Sciatic nerve (tissue), 2 donors: ENCODE results near the gene ZDHHC14. TPM values are rescaled to one million over a fixed set of nuclear protein-coding genes. Genes with fewer than 3 reads are reported as not detected.
A peak's percentile ranks its signal among the peaks of the same experiment; 100 is the strongest.
"Not testable (repeated sequence)": the region's sequence is repeated elsewhere in the genome, so short reads cannot be mapped to it uniquely, and the experiment has no call there.

Experiments
- ATAC-seq: fragments of 200-7000 bp; cut with Tn5 transposase; one replicate; pipeline ENCODE4 v1.9.1; 2020; ENCODE audit warnings: mild to moderate bottlenecking, moderate library complexity
- DNase-seq: peaks from one replicate; pipeline ENCODE4 v3.0.0-alpha.2; 2020; ENCODE audit warnings: low spot score
- intact Hi-C: fragments of 100-400 bp; cut with DNase I; formaldehyde crosslinking; loops from one replicate; pipeline ENCODE4 v1.14.2; 2022
- total RNA-seq: library from RNA; stranded (reverse); fragmentation: NEBNext Ultra II Directional; extraction: Animal tissue kit (Norgen Biotek cat#: 25700); gene quantifications from one replicate; pipeline ENCODE4 v1.2.1, GENCODE V29; 2021
- donor health status: DM: no; HTN: no; CAD: no.
- donor health status: DM: no; HTN: no; CAD: no.

The ZDHHC14 gene
- total RNA-seq, 1 donor from 2014 or later, result 19.1 TPM

DNA sequence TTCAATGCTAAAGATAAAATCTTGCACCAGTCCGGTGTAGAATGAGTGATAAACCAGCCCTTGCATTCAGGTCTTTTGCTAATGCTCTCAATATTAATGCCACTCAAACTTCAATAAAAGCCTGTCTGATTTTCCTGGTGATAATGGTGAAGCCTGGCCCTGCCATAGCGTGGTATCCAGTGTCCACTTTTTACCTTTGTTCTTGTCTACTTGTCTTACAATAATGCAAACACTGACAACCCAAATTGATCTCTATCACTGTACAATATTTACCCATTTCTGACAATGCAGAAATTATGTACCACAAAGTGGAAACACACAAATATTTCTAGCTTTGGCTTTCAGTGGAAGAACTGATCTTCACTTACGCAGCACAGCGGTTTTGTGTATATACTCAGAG lies 189.1 kb downstream of the ZDHHC14 start:
- intact Hi-C loops, result no loop called here
- DNase-seq (no peak), ATAC-seq (no peak)

DNA sequence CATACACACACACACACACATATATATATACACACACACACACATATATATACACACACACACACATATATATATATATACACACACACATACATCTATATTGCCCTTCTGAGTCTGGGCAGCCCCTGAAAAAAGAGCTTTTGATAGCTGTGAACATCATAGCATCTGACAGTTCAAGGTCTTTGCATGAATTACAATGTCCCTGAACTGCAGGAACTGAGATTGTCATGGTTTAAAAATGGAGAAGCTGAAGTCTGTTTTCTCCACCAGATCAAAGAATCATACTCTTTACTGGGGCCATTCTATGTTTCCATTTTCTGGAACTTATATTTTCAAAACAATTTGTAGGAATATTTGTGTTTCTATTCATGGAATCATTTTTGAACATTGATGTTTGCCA lies 189.8 kb downstream of the ZDHHC14 start:
- intact Hi-C loops, result no loop called here
- ATAC-seq, result no peak
- DNase-seq, result no peak

DNA sequence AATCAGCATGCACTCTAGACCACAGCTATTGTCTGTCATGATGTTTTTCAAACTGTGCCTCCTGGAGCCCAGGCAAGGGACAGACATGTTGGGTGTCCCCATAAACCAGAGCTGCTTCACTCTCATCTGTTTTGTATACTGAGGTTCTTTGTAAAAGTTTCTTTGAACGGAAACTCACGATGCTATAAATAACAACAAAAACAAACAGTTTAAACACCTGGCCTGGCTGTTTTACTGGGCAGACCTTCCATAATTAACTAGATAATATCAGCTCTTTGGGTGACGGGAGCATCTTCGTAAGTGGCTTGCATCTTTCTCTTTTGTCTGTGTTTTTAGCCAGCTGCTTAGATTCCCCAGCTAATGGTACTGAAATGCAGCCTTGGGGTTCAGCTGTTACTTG lies 190.3 kb downstream of the ZDHHC14 start:
- ATAC-seq (no peak), DNase-seq (no peak)
- intact Hi-C loops, result no loop called here

DNA sequence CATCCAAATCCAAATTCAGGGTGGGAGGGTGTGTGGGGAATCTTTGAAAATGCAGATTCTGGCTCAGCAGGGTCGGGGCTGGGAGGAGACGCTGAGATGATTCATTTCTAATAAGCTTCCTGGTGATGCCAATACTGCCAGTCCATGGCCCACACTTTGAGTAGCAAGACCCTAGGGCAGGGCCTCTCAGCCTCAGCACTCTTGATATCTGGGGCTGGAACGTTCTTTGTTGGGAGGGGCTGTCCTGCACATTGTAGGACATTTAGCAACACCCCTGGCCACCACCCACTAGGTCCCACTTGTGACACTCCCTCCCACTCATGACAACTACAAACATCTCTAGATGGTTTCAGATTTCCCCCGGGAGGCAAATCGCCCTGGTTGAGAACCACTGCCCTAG lies 191.0 kb downstream of the ZDHHC14 start:
- DNase-seq (no peak), ATAC-seq (no peak)
- intact Hi-C loops, result no loop called here

DNA sequence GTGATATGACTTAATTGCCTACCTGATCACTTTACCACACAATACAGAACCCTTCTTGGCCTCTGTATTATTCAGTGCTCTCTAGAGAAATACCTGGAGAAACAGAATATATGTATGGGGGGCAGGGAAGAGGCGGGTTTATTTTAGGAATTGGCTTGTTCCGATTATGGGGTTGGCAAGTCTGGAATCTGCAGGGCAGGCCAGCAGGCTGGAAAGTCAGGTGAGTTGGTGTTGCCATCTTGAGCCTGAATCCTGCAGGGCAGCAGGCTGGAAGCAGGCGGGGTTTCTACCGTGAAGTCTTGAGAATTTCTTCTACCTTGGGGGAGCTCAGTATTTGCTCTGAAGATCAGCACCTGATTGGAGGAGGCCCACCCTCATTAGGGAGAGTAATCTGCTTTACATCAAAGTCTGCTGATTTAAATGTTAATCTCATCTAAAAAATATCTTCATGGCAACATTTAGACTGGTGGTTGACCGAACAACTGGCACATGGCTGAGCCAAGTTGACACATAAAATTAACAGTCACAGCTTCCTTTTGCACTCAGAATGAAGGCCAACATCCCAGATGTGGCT lies 193.9 kb downstream of the ZDHHC14 start:
- ATAC-seq (no peak), DNase-seq (no peak)
- intact Hi-C loops, result no loop called here

DNA sequence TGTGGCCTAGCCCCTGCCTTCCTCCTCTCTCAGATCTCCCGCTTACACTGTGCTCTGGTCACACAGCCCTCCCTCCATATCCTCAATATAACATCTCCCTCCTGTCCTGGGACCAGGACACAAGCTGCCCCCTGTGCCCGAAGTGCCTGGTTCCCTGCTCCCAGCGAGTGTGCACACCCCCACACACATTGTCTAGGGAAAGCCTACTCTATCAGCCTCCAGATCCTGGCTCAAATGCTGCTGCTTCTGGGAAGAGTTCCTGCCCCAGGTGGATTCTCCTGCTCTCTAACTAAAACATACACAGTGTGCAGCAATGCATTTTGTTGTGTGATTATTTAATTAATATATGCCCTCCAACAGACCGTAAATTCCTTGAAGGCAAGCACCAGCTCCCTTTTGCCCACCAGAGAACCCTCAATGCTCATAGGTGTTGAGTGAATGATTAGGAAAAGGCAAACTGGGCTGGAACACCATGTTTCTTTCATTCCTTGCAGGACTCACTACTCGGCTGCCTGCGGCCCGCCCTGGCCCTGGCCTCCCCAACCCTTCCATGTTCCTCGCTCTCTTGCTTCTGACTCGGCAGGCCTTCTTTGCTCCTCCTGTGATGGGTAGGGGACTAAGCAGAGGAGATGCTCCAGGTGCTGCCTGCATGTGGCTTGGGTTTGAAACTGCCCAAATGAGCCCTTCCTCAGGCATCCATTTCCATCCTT lies 194.6 kb downstream of the ZDHHC14 start:
- ATAC-seq (no peak), DNase-seq (no peak)
- intact Hi-C loops, result no loop called here

DNA sequence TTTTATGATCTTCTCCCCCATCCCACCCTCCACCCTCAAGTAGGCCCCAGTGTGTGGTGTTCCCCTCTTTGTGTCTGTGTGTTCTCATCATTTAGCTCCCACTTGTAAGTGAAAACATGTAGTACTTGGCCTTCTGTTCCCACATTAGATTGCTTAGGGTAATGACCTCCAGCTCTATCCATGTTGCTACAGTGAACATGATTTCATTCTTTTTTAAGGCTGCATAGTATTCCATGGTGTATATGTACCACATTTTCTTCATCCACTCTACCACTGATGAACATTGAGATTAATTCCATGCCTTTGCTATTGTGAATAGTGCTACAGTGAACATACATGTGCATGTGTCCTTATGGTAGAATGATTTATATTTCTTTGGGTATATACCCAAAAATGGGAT lies 196.0 kb downstream of the ZDHHC14 start:
- intact Hi-C loops, ATAC-seq, DNase-seq: not testable (repeated sequence)

DNA sequence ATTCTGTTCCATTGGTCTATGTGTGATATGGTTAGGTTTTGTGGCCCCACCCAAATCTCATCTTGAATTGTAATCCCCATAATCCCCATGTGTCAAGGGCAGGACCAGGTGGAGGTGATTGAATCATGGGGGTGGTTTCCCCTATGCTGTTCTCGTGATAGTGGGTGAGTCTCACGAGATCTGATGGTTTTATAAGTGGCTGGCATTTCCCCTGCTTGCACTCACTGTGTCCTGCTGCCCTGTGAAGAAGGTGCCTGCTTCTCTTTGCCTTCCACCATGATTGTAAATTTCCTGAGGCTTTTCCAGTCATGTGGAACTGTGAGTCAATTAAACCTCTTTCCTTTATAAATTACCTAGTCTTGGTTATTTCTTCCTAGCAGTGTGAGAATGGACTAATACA lies 197.5 kb downstream of the ZDHHC14 start:
- DNase-seq, intact Hi-C loops, ATAC-seq: not testable (repeated sequence)

DNA sequence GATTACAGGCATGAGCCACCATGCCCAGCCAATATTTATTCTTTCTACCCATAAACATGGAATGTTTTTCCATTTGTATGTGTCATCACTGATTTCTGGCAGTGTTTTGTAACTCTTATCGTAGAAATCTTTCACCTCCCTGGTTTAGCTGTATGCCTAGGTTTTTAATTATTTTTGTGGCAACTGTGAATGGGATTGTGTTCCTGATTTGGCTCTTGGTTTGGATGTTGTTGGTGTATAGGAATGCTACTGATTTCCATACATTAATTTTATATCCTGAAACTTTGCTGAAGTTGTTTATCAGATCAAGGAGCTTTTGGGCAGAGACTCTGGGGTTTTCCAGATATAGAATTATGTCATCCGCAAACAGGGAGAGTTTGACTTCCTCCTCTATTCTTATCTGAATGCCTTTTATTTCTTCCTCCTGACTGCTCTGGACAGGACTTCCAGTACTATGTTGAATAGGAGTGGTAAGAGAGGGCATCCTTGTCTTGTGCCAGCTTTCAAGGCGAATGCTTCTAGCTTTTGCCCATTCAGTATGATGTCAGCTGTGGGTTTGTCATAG lies 198.6 kb downstream of the ZDHHC14 start:
- DNase-seq (no peak), ATAC-seq (no peak)
- intact Hi-C loops, result no loop called here

DNA sequence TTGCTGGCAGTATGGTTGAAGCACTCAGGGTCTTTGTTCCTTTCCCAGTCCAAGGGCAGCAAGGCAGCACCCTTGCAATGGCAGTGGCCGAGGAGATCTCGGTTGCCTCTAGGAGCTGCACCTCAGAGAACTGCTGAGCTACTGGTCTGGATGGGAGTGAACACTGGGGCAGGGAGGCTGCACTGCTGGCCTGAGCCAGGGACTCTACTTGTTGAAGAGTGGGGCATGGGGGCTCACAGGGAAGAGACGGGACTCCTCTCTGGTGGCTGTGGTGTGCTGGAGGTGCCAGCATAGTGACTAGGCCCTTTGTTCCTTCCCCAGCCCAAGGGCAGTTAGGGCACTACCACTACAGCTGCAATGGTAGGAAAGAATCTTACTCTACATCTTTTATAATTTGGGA lies 203.0 kb downstream of the ZDHHC14 start:
- ATAC-seq, result no peak
- DNase-seq, result no peak
- intact Hi-C loops, result no loop called here

DNA sequence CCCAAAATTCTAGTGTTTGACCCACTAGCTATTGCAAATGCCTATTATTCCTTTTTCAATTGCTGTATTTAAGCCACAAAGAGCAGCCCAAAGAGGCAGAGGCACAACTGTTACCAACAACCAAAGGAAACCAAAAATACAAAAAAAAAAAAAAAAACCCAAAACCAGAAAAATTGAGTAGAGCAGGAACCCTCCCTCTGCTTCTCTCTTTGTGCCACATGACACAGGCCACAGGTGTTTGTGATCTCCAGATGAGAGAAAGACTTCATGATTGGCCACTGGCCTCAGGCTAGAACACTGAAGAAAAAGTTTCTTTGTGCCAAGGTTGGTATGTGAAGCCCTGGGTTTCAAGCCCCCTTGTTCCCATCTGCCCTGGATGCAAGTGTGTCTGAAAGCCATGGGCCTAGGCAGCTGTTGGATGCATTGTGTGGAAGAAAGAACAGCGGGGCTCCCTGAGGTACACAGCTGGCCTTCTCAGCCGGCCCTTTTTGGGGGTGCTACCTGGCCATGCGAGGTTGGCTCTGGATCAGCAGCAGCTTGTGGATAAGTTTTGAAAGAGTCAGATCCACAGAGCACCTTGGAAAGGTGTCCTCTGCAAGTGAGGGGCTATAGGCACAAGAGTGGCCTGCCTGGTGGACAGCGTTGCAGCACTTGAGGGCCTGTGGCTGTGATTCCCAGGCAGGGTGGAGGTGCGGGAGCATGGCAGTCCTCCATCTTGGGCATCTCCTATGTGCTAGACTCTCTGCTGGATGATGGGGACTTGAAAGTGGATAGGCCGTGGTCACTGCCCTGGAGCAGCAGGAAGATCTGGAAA lies 204.5 kb downstream of the ZDHHC14 start:
- ATAC-seq (no peak), DNase-seq (no peak)
- intact Hi-C loops, result no loop called here

DNA sequence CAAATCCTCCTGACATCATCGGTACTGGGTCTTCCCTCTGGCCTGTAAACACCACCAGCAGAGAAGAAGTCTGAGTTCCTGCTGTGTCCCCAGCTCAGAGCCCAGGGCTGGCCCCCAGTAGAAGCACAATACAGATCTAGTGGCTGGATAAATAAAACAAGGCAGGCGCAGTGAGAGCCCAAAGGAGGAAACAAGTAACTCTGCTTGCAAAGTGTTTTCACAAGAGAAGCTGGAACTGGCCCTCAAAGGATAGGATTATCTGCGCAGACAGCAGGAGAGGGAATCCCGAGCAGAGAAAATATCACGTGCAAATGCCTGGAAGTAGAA lies 205.1 kb downstream of the ZDHHC14 start:
- intact Hi-C loops, result no loop called here
- DNase-seq, result no peak
- ATAC-seq, result no peak

DNA sequence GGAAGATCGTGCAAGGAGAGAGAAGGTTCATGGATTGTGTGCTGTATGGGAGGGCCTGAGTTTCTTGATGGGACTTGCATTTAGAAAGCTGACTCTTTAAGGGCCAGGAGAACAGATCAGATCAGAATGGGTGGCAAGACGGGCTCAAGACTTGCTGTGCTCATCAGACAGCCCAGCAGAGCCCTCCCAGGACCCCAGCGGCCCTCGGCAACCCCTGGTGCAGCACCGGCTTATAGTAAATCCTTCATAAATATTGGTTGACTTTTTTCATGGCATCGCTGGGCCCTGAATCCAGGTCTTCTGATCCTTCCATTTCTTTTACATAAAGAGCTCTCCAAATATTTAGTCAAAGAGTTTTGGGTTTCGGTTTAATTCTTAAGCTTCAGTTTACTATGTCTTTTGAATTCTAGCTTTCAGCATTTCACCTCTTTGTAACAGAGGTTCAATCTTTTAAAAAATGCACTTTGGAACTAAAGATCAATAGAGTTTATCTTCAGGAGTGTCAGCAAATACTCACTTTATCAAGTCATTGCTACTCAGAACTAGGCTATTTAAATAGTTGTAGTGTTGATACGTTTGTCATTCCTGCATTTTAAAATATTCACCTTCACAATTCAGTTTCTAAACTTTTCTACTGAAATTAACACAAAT lies 205.6 kb downstream of the ZDHHC14 start:
- ATAC-seq, result no peak
- no peak for DNase-seq
- intact Hi-C loops, result no loop called here

DNA sequence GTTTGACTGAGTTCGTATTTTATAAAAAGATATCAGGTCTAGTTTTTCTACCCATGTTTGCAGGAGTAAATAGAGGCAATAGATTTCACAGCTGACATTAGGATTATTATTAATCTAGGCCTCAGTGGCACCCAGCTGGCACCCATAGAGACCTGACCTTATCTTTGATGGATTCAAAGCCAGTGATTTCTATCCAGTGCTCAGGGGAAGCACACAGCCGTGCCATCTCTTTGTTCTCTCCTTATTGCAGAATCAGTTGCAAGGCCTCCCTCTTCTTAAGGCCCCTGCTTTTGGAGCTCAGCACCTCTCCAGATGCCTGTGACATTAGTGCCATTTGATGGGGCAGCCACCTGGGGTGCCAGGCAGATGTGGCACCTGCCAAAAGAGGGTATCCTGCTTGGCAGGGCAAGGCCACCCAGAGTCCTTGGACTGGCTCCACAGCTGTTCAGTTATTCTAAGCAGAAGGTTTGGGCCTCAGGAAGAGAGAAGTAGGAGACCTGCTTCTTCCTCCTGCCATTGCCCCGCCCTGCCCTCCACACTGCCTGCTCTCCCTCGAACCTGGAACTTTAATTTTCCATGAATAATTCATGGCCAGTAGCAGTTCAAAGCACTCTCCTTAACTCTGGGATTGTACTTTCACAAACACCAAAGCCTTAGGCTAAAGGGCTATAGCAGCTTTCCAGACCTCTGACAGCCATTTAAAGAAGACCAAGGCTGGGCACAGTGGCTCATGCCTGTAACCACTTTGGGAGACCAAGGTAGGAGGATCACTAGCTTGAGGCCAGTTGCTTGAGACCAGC lies 206.3 kb downstream of the ZDHHC14 start:
- DNase-seq (no peak), ATAC-seq (no peak)
- intact Hi-C loops, result no loop called here

DNA sequence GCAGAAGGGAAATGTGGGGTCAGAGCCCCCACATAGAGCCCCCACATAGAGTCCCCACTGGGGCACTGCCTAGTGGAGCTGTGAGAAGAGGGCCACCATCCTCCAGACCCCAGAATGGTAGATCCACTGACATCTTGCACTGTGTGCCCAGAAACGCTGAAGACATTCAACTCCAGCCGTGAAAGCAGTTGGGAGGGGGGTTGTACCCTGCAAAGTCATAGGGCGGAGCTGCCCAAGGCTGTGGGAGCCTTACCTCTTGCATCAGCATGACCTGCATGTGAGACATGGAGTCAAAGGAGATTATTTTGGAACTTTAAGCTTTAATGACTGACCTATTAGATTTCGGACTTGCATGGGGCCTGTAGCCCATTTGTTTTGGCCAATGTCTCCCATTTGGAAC lies 209.7 kb downstream of the ZDHHC14 start:
- intact Hi-C loops, DNase-seq, ATAC-seq: not testable (repeated sequence)

DNA sequence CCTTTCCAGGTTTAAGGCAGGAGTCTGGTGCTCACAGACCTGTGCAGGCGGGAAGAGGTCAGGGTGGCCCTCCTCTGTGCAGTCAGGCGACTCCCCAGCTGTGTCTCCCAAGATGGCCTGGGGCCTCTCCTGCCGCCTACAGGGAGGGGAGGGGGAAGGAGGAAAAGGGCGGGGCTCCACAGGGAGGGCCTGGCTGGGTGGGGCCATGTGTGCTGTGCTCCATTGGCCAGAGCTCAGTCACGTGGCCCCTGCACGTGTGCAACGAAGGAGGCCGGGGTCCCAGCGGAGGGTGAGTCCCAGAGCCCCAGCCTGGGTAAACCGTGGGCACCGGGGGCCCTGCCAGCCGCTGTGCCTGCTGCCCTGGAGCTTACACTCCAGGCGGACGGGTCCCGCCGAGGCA lies 211.6 kb downstream of the ZDHHC14 start:
- intact Hi-C loops, result no loop called here
- no peak for DNase-seq
- ATAC-seq, result peak; percentile 28

DNA sequence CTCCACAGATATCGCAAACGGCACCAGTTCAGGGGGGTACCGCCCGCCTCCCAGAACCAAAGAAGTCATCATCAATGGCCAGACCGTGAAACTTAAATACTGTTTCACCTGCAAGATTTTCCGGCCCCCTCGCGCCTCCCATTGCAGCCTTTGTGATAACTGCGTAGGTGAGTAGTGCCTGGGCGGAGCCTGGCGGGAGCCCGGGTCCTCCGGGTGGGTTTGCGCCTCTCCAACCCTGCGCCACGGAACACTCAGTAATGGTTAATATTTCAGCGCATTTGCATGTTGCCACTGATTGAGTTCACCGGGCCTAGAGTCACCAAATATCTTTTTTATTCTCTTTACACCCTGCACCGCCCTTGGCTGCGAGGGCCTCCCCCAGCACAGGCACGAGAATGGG lies 212.0 kb downstream of the ZDHHC14 start:
- ATAC-seq, result no peak
- no peak for DNase-seq
- intact Hi-C loops, result no loop called here

DNA sequence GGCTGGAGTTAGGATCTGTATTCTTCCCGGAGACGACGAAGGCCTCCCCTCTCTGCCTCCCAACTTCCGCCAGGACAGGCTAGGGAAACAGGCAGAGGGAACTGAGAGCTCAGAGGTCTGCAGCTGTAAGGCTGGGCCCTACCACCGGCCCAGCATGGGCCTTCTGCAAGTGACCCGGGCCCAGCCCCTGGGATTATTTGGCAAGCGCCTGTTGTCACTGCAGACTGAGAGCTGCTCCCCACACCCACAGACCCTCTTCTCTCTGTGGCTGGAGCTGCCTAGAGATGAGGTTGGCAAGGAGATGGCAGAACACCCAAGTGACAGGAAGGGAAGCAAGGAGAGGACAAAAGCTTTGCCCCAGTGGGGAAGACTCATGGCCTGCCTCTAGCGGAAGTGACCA lies 212.6 kb downstream of the ZDHHC14 start:
- no peak for DNase-seq
- intact Hi-C loops, result no loop called here

DNA sequence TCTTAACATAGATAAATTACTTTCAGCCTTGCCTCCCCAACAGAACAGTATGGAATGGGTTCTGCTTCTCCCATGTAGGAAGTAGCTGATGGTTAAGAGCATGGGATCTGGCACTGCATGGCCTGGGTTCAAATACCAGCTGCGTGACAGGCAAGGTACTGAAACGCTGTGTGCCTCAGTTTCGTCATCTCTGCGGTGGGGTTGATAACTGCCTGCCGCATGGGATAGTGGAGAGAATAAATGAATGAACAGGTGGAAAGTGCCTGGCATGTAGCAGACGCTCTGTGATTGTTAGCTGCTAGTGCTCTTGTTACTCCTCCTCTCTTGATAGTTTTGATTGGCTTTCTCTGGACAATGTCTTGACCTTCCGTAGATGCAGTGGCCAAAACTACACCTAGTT lies 213.3 kb downstream of the ZDHHC14 start:
- no peak for DNase-seq
- intact Hi-C loops, result no loop called here
- ATAC-seq, result no peak

More for the DNA sequence above, 212.6 kb downstream of the ZDHHC14 start:
- ATAC-seq, result no peak
